HG02885 (cell line): ENCODE data around the gene LIPH.
A peak's percentile ranks its signal among the peaks of the same experiment; 100 is the strongest.

Source experiments
- ATAC-seq: cut with Tn5 transposase; IDR thresholded peaks from one replicate; pipeline ENCODE4 v1.9.1; 2021; ENCODE audit warnings: mild to moderate bottlenecking; ENCODE audit not compliant: unreplicated experiment, poor library complexity

The LIPH gene

DNA sequence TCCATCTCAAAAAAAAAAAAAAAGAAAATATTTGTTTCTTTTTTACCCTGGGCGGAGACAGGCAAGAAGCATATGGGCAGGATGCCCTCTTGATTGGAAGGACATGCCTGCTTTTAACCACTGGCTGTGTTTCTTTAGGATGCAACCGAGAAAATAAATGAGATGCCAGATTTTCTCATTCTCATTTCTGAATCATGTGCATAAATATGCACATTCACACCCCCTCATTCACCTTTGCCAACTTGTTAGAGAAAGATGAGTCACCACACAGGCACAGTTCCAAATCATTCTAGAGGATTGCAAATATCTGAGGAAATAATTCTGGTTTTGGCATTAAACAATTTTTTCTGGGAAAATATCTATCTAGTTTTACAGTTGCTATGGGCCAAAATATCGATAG, 3.3 kb downstream of the LIPH start:
- ATAC-seq: no peak

DNA sequence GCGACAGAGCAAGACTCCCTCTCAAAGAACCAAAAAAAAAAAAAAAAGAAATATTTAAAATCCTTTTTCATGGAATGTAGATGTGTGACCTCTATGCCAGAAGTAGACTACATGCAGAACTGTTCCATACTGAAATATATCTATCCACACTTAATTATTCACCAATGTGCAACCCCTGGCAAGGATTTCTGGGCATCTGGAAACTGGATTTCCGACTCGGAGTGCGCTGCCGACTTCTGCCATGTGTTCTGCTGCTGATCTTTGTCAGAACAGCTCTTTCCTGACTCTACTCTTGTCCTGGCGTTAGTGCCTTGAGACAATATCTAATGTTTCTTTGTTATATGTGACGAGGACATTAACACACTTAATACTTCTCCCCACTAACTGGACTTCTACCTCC, 11.7 kb downstream of the LIPH start:
- ATAC-seq: no peak

DNA sequence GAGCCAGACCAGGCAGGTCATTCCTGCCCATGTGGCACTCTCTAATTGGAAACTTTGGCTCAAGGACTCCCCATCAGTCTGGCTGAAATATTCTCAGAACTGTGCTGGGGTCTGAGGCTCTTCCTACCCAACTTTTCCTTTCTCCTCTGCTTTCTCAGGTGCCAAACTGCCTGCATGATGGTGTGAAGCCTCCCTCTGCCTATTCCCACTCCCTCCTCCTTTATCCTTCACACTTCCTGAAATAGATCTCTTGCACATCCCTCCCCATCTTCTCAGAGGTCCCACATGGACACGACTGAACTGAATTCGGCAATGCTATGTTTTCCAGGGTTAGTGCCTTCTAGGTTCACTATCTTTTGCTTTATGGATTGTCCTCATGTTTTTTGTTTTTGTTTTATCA, 12.5 kb downstream of the LIPH start:
- ATAC-seq: no peak

DNA sequence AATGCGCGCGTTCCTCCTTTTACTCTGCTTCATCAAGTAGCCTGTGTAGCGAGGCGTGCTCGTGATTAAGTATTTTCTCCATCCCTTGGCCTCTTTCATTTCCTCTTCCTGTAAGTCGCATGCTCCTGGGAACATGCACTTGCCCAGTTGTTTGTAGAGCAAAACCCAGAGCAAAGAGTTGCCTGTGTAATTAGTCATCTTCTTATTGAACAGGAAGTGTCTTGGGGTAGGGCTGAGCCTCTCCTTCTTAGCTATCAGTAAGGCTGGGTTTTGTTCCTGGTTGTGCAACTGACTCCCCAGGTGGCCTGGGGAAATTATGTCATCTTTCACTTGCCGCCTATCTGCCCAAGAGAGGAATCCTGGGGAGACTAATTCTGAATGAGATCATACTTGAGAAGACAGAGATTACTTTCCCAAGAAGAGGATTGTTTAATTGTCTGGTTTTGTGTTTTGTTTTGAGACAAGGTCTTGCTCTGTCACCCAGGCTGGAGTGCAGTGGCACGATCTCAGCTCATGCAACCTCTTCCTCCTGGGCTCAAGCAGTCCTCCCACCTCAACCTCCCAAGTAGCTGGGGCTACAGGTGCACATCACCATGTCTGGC, 14.9 kb downstream of the LIPH start:
- ATAC-seq: peak; percentile 98

DNA sequence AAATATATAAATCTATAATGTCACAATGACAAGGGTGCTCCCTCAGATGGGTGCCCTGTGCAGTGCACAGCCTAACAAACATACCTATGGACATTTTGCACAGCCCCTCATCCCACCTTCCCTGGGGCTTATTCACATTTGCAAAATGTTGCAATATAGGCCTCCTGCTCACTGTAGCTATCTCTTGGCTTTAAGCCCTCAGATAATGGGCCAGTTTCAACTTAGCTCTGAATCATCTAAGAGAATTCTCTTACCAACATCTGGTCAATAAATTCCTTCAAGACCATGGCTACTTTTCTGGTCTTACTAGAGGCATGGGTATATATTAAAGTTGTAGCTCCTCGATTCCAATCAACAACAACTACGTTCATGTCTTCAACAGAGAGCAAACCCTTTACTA, 17.9 kb downstream of the LIPH start:
- ATAC-seq: no peak

DNA sequence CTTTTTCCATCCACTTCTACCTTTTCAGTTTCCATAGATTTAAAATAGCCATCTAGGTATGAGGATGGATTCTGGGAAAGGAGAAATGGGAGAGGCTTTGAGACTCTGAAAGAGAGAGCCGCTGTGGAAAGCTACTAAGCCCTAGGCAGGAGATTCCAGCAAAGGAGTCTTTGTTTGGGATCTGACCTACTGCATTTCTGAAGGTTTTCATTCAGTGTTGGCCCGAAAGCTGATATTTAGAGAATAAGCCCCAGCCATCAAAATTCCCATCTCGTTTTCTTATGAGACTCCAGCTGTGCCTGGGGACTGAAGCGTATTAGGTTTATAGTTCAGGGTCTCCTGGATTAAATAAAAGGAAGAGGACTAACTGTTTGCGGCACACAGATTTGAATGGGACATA, 19.5 kb downstream of the LIPH start:
- no peak for ATAC-seq

DNA sequence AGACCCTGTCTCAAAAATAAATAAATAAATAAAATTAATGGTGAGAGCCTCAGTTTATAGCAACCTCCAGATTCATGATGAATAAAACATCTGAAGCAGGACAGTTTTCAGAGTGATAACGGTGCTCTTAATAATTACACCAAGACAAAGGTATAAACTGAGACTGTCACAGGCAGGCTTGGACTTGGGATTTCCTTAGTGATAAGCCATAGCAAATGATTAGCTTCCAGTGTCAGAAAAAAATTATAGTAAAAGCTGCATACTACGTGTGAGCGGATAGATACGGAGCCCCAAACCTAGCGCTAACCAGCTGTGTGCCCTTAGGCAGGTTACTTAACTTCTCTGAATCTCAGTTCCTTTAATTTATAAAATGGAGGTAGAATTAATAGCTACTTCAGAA, 21.5 kb downstream of the LIPH start:
- ATAC-seq: no peak

DNA sequence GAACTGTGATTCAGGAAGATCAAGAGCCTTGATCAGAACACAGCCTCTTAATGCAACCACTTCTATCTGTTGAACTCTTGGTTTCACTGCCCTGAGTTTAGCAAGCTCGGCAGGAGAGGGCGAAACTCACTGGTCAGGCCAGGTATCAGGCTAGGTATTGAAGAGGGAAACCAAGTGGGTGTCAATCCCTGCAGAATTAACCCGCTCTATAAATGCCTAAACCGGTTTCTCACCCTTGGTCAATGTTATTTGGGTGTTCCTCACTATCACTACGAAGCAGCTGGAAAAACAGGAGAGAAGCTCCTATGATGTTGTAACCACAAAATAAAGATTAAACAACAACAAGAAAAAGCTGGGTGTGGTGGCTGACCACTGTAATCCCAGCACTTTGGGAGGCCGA, 23.9 kb downstream of the LIPH start:
- no peak for ATAC-seq

DNA sequence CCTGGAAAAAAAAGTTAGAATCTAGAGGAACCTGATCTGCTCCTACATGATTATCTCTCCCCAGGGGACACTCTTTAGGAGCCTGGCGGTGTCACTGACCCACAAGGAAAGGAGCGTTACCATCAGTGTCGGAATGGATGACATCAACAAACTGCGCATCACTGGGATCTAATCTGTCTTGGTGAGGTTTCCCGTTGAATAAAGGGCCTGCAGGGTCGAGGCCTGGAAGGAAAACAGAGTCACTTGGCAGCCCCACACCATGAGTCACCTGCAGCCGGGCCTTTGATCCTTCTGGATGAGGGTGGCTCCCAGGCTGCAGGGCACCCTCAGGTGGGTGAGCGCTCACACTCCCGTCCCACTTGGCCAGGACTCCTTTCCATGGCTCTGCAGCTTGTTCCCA, 25.0 kb downstream of the LIPH start:
- ATAC-seq: no peak

DNA sequence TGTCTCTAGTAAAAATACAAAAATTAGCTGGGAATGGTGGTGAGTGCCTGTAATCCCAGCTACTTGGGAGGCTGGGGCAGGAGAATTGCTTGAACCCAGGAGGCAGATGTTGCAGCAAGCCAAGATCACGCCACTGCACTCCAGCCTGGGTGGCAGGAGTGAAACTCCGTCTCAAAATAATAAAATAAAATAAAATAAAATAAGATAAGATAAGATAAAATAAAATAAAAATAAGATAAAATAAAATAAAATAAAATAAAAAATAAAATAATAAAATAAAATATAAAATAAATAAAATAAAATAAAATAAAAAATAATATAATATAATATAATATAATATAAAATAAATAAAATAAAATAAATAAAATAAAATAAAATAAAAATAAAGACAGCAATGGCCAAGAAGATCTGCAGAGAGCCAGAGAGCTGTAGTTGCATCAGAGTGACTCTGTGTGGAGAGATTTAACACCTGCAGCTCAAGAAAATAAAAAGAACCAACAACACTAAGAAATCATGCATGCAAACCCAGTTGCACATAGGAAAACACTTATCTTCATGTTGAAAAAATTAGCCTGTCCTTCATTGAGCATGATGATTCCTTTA, 25.9 kb downstream of the LIPH start:
- ATAC-seq: no peak

DNA sequence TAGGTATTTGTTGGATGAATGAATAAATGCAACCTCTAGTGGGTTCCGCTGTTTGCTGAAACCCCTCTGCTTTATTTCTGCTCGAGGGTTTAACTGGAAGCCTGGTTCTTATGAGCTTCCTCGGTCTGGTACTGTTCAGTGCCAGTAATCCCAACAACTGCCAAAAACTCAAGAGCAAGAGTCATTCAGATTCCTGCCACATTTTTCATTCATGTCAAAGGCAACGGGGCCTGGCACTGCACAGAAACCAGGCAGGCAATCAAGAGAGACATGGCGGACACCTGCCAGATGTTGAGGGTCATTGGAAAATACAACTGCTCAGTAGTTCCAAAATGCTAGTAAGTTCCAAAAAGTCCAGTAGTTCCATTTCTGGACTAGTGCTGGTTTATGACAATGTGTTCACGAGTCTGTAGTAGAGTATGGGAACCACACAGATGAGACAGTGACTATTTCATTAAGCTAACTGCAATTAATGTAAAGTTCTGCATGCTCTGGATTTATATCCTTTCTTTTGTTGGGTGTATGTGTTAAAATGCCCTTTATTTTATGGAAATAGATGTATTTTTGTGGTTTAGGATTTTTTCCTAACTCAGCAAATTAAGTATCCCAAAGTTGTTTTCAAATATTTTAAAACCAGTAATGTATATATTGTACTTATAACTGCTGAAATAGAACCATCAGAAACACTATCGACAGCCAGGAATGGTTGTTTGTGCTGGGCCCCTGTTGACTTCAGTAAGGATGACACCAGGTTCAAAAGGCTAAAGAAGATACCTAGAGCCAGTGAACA, 30.8 kb downstream of the LIPH start:
- ATAC-seq: no peak

DNA sequence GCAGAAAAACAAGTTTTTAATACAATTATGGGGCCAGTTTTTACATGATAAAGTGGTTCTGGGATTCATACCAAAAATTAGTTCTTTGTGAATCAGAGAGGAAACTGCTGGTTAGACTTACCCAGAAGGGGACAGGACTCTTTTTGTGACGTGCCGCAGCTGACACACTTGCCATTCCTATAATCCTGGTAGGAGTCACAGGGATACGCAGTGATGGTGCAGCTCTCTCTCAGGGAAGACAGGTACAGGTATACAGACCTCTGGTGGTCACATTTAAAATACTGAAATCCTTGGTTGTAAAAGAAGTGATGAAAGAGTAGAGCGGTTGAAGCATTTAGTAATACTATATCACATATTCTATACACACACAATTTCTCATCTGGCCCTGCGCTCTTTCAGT, 33.4 kb downstream of the LIPH start:
- no peak for ATAC-seq

DNA sequence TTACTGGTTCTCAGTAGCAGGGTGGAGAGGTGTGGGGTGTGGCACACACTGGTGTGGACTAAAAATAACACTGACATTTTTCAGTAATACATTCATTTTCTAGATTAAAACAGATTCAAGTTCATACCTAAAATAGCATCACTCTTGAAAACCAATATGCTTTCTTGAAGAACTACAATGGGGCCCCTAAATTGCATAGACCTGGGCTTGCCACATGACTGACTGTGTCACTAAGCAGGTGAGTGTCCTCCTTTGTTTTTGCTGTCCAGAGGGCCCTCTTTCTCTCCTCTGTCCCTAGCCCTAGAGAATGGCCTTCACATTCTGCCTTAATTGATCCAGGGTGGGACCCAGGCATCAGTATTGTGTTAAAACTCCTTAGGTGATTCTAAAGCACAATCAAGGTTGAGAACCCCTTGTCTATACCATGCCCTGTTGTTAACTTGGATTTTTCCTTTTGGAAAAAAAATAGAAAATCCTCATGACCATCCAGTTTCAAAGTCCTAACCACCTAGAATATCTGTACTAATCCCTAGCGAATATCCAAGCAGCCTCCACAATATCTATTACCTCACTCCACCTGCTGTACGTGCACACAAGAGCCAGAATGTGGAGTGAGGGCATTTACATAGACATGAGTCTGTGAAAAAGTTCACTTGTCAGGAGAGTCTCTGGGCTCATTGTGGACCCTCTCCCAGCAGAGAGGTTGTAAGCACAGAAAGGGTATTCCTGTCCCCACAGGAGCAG, 34.8 kb downstream of the LIPH start:
- ATAC-seq: no peak

DNA sequence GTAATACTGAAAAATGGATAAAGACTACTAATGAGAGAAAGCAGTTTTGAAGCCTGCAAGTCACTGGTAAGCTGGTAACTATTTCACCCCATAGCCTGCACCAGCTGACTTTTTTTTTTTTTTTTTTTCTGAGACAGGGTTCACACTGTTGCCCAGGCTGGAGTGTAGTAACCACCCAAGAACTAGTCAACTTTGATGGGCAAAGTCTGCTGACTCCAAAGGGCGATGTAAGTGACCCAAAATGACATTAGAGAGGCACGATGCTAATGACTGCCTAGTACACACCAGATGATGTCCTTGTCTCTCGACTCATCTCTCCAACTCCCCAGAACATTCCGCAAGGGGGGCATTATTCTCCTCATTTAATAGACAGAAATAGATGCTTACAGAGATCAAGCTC, 40.7 kb downstream of the LIPH start:
- ATAC-seq: no peak

DNA sequence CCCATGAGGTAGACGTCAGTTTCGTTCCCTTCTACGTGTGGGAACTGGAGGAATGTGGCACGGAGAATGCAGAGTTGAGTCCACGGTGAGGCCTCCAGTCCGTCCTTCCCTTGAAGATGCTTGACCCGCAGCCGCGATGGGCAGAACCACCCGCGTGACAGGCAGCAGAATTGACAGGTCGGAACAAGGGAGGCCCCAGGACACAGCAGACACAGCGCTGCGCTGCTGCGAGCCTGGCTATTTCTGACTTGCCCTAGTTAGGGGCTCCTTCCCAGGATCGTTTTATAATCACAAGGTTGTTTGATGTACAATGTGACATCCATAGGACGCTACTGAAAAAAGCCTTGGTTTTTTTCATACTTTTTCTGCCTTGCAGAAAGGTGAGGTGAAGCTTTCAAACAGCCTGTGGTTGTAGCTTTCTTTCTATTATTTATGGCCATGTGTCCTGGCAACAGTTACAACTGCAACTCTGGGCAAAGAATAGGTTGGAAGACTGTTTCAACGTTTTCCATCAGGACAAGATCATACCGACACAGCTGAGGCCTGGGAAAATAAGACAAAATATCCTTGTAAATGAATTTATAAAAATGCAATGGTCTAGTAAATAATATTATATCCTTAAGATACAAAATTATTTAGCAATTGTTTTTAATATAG, 43.9 kb downstream of the LIPH start:
- no peak for ATAC-seq

DNA sequence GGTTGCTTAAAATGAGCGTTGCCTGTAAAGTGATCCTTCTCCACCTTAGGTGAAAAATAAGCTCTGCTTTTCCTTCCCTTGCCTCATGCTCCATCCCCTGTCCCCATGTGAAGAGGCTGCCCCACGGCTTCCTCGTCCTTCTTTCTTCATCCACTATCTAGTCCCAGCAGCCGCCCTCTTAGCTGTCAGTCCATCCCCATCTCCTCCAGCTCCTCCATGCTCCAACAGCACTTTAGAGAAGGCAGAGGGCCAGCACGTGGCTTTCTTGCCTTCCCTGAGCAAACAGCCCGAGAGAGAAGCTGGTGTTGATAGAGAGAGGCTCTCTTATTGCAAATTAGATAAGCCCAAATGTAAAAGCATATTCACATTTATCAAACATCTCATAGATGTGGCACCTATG, 44.5 kb downstream of the LIPH start:
- ATAC-seq: no peak

DNA sequence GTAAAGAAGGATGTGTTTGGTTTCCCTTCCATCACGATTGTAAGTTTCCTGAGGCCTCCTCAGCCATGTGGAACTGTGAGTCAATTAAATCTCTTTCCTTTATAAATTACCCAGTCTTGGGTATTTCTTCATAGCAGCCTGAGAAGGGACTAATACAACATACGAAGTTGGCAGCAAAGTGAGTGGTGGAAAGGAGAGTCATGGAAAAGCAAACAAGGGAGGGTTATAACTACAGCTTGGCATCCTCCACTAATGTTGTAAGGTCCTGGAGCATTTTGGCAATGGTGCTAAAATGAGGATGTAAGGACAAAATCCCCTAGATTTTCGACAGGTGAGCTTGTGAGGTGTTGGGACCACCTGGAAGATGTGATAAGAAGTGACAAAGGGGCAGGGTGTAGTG, 47.8 kb downstream of the LIPH start:
- ATAC-seq: no peak

DNA sequence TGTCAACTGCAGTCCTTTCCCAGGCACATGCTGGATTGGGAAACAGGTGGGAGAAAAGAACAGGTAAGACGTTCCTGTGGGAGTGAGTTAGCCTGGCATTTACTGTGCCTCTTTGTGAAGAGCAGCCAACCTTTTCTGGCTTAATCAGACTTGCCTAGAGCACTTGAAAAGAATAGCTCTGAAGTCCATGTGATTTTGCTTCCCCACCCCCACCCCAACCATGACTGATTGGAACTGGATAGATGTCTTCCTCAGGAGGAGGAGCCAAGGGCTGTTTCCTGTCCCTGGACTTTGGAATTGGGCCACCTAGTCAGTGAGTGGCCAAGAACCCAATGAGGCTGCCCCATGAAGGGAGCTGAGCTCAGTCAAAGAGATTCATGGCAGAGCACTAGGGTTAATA, 48.9 kb downstream of the LIPH start:
- ATAC-seq: no peak

DNA sequence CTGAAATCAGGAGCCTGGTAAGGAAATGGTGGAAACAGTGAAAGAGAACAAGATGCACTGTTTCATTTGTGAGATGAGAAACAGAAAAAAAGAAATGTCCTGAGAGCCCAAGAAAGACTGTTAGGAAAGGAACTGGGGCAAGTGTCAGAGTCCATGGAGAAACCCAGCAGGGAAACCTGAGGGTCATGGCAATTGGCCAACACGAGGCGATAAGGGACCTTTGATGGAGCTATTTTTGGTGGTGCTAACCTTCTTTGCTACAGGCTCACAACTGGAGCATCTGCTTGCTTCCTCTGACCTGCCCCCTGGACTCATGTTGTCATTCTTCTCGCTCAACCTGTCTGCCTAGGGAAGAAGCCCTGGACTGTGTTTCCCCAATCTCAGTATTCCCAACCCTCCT, 49.4 kb downstream of the LIPH start:
- no peak for ATAC-seq

DNA sequence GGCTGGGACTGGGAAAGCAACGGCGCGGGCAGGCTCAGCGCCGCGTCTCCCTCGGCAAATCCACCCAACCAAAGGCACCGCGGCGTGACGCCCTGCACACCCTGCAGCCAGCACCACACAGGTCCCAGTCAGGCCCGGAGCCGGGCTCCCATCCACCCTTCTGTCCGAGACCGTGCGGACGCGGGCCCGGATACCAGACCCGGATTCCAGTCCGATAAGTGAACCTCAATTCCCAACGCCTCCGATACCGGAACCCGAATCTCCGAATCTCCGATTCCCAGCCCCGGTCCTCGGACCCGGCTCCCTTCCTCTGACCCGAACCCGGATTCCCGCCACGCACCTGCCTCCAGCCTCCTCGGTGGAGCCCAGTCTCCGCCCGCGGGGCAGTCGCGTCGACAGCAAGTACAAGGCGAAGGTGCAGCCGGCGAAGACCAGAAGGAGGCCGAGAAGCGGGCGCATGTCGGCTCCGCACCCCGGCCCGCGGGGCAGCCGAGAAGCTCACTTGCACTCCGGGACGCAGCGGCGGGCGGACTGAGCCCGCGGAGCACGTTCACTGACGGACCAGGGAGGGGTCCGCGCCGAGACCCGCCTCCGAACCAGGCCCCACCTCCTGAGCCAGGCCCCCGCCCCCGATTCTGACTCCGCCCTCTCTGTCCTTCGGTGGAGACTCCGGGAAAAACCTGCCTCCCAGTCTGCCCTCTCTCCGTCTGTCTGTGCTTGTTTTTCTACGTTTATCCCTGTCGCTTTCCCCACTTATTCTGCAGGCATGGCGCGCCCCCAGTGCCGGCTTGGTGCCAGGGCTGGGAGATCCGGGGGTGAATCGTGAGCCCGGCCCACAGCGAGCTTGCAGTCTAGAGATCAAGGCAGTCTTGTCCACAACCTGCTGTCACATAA, 53.6 kb downstream of the LIPH start, which contains the start of gene TMEM41A:
TSS of gene TMEM41A (minus strand) at position 533 of the 894 bp plus-strand sequence. CDS start at position 459, 74 bp downstream.
- ATAC-seq: peak; percentile 96
